Tibial nerve (tissue), 4 donors: ENCODE measurements around the gene SELENON.

Experiments
- EP300 ChIP-seq, 2 donors: sonication (generic); formaldehyde crosslinking; IDR thresholded peaks; one replicate each; pipeline ENCODE4 v1.6.1; 2017; ENCODE audit warnings: antibody characterized with exemption in 2 of 2, mild to moderate bottlenecking in 1 of 2
- POLR2A ChIP-seq, 2 donors: fragments of 450-650 bp; IDR thresholded peaks; one replicate each; pipeline ENCODE4 v1.6.1; 2017; ENCODE audit warnings: antibody characterized with exemption in 2 of 2, mild to moderate bottlenecking in 2 of 2, moderate library complexity in 2 of 2
- TF ChIP-seq, protein P1 (sequence below), 5 experiments: fragments of 200-600 bp in 3 of 5; fragments of 450-650 bp in 2 of 5; sonication (generic) in 3 of 5; IDR thresholded peaks; one replicate each; pipeline ENCODE4 v1.5.1; 2016 to 2019; ENCODE audit warnings: antibody characterized with exemption in 5 of 5, mild to moderate bottlenecking in 3 of 5, moderate library complexity in 2 of 5

DNA sequence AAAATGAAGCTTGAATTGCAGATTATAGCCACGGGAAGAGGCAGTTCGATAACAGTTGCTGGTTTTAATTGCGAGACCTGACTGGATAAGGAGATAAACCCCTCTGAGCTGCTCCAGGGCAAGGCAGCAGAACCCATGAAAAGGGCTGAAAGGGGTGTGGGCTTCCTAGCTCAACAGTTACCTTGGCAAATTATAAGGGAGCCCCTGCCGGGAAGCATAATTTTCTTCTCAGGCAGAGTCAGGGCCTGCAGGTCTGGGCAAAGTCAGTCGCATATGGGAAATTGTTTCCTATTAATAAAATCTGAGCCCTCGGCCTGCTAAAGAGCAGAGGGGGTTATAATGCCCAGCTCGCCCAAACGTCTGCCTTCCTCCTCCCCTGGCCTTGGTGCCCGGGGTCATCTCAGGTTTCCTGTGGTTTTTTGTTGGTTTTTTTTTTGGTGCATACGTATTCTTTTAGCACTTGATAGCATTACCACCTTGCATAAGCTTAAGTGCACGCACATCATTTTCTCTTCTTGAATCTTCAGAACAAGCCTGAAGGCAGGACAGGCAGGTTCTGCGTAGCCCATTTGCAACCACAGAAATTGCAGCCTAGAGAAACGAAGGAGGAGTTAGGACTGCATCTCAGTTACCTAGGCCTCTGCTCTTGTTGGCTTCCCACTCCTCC is 33.9 kb upstream of the SELENON start:
- TF ChIP-seq, protein P1, sequence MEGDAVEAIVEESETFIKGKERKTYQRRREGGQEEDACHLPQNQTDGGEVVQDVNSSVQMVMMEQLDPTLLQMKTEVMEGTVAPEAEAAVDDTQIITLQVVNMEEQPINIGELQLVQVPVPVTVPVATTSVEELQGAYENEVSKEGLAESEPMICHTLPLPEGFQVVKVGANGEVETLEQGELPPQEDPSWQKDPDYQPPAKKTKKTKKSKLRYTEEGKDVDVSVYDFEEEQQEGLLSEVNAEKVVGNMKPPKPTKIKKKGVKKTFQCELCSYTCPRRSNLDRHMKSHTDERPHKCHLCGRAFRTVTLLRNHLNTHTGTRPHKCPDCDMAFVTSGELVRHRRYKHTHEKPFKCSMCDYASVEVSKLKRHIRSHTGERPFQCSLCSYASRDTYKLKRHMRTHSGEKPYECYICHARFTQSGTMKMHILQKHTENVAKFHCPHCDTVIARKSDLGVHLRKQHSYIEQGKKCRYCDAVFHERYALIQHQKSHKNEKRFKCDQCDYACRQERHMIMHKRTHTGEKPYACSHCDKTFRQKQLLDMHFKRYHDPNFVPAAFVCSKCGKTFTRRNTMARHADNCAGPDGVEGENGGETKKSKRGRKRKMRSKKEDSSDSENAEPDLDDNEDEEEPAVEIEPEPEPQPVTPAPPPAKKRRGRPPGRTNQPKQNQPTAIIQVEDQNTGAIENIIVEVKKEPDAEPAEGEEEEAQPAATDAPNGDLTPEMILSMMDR (IDR thresholded peaks at IDR 0.05) = no peak
- no peak for TF ChIP-seq POLR2A (IDR thresholded peaks at IDR 0.05)
- TF ChIP-seq EP300 (IDR thresholded peaks at IDR 0.05) = no peak
